ENCODE measurements around the gene NDUFAF2. TPM values are rescaled to one million over a fixed set of nuclear protein-coding genes. Genes with fewer than 3 reads are reported as not detected.

NDUFAF2 gene
- total and polyA plus RNA-seq, 2 experiments from 2014 or later: 31.6 to 155 TPM

DNA sequence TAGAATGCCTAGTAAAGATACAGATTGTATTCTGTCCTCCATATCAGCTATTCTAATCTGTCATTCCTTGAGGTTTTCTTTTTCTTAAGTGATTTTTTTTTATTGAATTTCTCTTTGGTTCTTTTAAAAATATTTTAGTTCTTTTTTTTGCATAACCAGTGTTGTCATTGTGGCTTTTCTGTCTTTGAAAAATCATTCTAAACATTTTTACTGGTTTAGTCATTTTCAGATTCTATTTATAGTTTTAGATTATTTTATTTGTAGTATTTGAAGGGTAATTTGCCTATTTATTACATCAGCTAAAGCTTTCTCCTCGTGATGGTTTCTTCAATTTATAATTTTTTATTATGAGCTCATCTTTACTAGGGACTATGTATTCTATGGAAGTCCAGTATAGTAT lies 78.1 kb downstream of the NDUFAF2 start:
- H3K4me2 ChIP-seq: no peak overlapping the region

More for the DNA sequence above, 78.1 kb downstream of the NDUFAF2 start:
- ATAC-seq: no peak
- H3K9me3 Mint-ChIP-seq: no peaks in the 10 kb centered on the region
- no peak overlapping the region for H3K27ac Mint-ChIP-seq
- no peaks in the 10 kb centered on the region for H4K20me1 ChIP-seq (replicated peaks; ENCODE audit: insufficient read depth)
- no peaks in the 10 kb centered on the region for H3K27me3 ChIP-seq (ENCODE audit: insufficient read depth)
- H3K4me3 ChIP-seq: no peak overlapping the region
- no peak for DNase-seq (ENCODE audit: low spot score)
- H3K4me3 Mint-ChIP-seq: no peak overlapping the region
- H3K9me2 ChIP-seq (ENCODE audit: insufficient read depth): no peaks in the 10 kb centered on the region
- H3K27me3 Mint-ChIP-seq (ENCODE audit: insufficient read depth, low read depth, poor library complexity): no peaks in the 10 kb centered on the region
- H2AFZ ChIP-seq: no peak overlapping the region
- H3K36me3 Mint-ChIP-seq (ENCODE audit: low read depth): no peaks in the 10 kb centered on the region
- no peak overlapping the region for H3K27ac ChIP-seq (ENCODE audit: low read depth)
- peaks cover 7% of the 10 kb centered on the region; the same call in 1 of the 2 replicates for H3K4me1 ChIP-seq (ENCODE audit: insufficient read depth)
- H3F3A ChIP-seq (replicated peaks; ENCODE audit: low read depth): no peaks in the 10 kb centered on the region
- peaks cover 11% of the 10 kb centered on the region; the same call in 1 of the 2 replicates for H3K79me2 ChIP-seq (replicated peaks; ENCODE audit: insufficient read depth)
- H3K4me1 Mint-ChIP-seq: peaks cover 7% of the 10 kb centered on the region
- no peaks in the 10 kb centered on the region for H3K36me3 ChIP-seq (ENCODE audit: insufficient read depth)
- TF ChIP-seq ZNF331 (CRISPR knock-in tag; IDR thresholded peaks at IDR 0.05; ENCODE audit: low read depth) (no peak), POLR2AphosphoS5 (IDR thresholded peaks at IDR 0.05; ENCODE audit: low read depth) (no peak), JUNB (IDR thresholded peaks at IDR 0.05; ENCODE audit: unreplicated experiment) (no peak), NANOG (IDR thresholded peaks at IDR 0.05; ENCODE audit: borderline replicate concordance) (no peak), EZH2phosphoT487 (IDR thresholded peaks at IDR 0.05; ENCODE audit: unreplicated experiment) (no peak), CREB1 (CRISPR knock-in tag; IDR thresholded peaks at IDR 0.05; ENCODE audit: low read depth) (no peak), STAT1 (IDR thresholded peaks at IDR 0.05; ENCODE audit: unreplicated experiment) (no peak), ZNF114 (CRISPR knock-in tag; IDR thresholded peaks at IDR 0.05) (no peak)
- TF ChIP-seq, protein P1, sequence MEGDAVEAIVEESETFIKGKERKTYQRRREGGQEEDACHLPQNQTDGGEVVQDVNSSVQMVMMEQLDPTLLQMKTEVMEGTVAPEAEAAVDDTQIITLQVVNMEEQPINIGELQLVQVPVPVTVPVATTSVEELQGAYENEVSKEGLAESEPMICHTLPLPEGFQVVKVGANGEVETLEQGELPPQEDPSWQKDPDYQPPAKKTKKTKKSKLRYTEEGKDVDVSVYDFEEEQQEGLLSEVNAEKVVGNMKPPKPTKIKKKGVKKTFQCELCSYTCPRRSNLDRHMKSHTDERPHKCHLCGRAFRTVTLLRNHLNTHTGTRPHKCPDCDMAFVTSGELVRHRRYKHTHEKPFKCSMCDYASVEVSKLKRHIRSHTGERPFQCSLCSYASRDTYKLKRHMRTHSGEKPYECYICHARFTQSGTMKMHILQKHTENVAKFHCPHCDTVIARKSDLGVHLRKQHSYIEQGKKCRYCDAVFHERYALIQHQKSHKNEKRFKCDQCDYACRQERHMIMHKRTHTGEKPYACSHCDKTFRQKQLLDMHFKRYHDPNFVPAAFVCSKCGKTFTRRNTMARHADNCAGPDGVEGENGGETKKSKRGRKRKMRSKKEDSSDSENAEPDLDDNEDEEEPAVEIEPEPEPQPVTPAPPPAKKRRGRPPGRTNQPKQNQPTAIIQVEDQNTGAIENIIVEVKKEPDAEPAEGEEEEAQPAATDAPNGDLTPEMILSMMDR (conservative IDR thresholded peaks at IDR 0.05; ENCODE audit: low read depth in 2 of 2): no peak
- TF ChIP-seq, protein P2, sequence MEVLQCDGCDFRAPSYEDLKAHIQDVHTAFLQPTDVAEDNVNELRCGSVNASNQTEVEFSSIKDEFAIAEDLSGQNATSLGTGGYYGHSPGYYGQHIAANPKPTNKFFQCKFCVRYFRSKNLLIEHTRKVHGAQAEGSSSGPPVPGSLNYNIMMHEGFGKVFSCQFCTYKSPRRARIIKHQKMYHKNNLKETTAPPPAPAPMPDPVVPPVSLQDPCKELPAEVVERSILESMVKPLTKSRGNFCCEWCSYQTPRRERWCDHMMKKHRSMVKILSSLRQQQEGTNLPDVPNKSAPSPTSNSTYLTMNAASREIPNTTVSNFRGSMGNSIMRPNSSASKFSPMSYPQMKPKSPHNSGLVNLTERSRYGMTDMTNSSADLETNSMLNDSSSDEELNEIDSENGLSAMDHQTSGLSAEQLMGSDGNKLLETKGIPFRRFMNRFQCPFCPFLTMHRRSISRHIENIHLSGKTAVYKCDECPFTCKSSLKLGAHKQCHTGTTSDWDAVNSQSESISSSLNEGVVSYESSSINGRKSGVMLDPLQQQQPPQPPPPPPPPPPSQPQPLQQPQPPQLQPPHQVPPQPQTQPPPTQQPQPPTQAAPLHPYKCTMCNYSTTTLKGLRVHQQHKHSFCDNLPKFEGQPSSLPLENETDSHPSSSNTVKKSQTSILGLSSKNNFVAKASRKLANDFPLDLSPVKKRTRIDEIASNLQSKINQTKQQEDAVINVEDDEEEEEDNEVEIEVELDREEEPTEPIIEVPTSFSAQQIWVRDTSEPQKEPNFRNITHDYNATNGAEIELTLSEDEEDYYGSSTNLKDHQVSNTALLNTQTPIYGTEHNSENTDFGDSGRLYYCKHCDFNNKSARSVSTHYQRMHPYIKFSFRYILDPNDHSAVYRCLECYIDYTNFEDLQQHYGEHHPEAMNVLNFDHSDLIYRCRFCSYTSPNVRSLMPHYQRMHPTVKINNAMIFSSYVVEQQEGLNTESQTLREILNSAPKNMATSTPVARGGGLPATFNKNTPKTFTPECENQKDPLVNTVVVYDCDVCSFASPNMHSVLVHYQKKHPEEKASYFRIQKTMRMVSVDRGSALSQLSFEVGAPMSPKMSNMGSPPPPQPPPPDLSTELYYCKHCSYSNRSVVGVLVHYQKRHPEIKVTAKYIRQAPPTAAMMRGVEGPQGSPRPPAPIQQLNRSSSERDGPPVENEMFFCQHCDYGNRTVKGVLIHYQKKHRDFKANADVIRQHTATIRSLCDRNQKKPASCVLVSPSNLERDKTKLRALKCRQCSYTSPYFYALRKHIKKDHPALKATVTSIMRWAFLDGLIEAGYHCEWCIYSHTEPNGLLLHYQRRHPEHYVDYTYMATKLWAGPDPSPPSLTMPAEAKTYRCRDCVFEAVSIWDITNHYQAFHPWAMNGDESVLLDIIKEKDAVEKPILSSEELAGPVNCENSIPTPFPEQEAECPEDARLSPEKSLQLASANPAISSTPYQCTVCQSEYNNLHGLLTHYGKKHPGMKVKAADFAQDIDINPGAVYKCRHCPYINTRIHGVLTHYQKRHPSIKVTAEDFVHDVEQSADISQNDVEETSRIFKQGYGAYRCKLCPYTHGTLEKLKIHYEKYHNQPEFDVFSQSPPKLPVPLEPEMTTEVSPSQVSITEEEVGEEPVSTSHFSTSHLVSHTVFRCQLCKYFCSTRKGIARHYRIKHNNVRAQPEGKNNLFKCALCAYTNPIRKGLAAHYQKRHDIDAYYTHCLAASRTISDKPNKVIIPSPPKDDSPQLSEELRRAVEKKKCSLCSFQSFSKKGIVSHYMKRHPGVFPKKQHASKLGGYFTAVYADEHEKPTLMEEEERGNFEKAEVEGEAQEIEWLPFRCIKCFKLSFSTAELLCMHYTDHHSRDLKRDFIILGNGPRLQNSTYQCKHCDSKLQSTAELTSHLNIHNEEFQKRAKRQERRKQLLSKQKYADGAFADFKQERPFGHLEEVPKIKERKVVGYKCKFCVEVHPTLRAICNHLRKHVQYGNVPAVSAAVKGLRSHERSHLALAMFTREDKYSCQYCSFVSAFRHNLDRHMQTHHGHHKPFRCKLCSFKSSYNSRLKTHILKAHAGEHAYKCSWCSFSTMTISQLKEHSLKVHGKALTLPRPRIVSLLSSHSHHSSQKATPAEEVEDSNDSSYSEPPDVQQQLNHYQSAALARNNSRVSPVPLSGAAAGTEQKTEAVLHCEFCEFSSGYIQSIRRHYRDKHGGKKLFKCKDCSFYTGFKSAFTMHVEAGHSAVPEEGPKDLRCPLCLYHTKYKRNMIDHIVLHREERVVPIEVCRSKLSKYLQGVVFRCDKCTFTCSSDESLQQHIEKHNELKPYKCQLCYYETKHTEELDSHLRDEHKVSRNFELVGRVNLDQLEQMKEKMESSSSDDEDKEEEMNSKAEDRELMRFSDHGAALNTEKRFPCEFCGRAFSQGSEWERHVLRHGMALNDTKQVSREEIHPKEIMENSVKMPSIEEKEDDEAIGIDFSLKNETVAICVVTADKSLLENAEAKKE (CRISPR knock-in tag; IDR thresholded peaks at IDR 0.05): no peak
- TF ChIP-seq, protein P3, sequence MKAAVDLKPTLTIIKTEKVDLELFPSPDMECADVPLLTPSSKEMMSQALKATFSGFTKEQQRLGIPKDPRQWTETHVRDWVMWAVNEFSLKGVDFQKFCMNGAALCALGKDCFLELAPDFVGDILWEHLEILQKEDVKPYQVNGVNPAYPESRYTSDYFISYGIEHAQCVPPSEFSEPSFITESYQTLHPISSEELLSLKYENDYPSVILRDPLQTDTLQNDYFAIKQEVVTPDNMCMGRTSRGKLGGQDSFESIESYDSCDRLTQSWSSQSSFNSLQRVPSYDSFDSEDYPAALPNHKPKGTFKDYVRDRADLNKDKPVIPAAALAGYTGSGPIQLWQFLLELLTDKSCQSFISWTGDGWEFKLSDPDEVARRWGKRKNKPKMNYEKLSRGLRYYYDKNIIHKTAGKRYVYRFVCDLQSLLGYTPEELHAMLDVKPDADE (IDR thresholded peaks at IDR 0.05): no peak
- TF ChIP-seq, protein P4, sequence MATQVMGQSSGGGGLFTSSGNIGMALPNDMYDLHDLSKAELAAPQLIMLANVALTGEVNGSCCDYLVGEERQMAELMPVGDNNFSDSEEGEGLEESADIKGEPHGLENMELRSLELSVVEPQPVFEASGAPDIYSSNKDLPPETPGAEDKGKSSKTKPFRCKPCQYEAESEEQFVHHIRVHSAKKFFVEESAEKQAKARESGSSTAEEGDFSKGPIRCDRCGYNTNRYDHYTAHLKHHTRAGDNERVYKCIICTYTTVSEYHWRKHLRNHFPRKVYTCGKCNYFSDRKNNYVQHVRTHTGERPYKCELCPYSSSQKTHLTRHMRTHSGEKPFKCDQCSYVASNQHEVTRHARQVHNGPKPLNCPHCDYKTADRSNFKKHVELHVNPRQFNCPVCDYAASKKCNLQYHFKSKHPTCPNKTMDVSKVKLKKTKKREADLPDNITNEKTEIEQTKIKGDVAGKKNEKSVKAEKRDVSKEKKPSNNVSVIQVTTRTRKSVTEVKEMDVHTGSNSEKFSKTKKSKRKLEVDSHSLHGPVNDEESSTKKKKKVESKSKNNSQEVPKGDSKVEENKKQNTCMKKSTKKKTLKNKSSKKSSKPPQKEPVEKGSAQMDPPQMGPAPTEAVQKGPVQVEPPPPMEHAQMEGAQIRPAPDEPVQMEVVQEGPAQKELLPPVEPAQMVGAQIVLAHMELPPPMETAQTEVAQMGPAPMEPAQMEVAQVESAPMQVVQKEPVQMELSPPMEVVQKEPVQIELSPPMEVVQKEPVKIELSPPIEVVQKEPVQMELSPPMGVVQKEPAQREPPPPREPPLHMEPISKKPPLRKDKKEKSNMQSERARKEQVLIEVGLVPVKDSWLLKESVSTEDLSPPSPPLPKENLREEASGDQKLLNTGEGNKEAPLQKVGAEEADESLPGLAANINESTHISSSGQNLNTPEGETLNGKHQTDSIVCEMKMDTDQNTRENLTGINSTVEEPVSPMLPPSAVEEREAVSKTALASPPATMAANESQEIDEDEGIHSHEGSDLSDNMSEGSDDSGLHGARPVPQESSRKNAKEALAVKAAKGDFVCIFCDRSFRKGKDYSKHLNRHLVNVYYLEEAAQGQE (IDR thresholded peaks at IDR 0.05; ENCODE audit: unreplicated experiment): no peak

Data from GM23338 (cell line).